WTC11 (cell line): ENCODE measurements around the gene NPTN. TPM values are rescaled to one million over a fixed set of nuclear protein-coding genes. Genes with fewer than 3 reads are reported as not detected.

ENCODE experiments used
- ATAC-seq: fragments of 200-7000 bp; cut with Tn5 transposase; 2 replicates; pipeline ENCODE4 v1.10.0; 2021; ENCODE audit warnings: mild to moderate bottlenecking, moderate library complexity
- CTCF ChIA-PET: fragments of 300-600 bp; sonication (Branson Sonifier 250); formaldehyde crosslinking; loops from one replicate; lab custom pipeline; 2021; ENCODE audit warnings: antibody characterized with exemption; lab: Charles Lee
- POLR2A ChIA-PET: fragments of 350-600 bp; sonication (Branson Sonifier 250); formaldehyde crosslinking; loops from one replicate; lab custom pipeline; 2021; ENCODE audit warnings: antibody characterized with exemption; lab: Charles Lee
- DNase-seq: peaks from one replicate; pipeline ENCODE4 v3.0.0; 2021; ENCODE audit warnings: low spot score
- H3K27ac Mint-ChIP-seq: 2 replicates; pipeline ENCODE4 v1.8.0; 2021; ENCODE audit warnings: mixed read lengths
- H3K27me3 Mint-ChIP-seq: 2 replicates; pipeline ENCODE4 v1.8.0; 2021; ENCODE audit warnings: low read depth, mild to moderate bottlenecking, moderate library complexity, mixed read lengths
- H3K36me3 Mint-ChIP-seq: 2 replicates; pipeline ENCODE4 v1.8.0; 2021; ENCODE audit warnings: mixed read lengths
- H3K4me1 Mint-ChIP-seq: 2 replicates; pipeline ENCODE4 v1.8.0; 2022; ENCODE audit warnings: mixed read lengths
- H3K4me3 Mint-ChIP-seq: 2 replicates; pipeline ENCODE4 v1.8.0; 2021; ENCODE audit warnings: mild to moderate bottlenecking, moderate library complexity, mixed read lengths
- H3K9me3 Mint-ChIP-seq: 2 replicates; pipeline ENCODE4 v1.8.0; 2021; ENCODE audit warnings: mixed read lengths
- E2F4 ChIP-seq: sonication (generic); formaldehyde crosslinking; IDR thresholded peaks from 2 replicates; pipeline ENCODE4 v1.8.1; 2022; ENCODE audit warnings: low read depth, mild to moderate bottlenecking, moderate library complexity, missing genetic modification reagents, borderline replicate concordance
- FOXK1 ChIP-seq: sonication (generic); formaldehyde crosslinking; IDR thresholded peaks from 2 replicates; pipeline ENCODE4 v1.8.0; 2022; ENCODE audit warnings: mild to moderate bottlenecking, moderate library complexity, missing genetic modification reagents
- FOXP1 ChIP-seq: sonication (generic); formaldehyde crosslinking; IDR thresholded peaks from 2 replicates; pipeline ENCODE4 v1.8.0; 2022; ENCODE audit warnings: missing genetic modification reagents, mild to moderate bottlenecking, moderate library complexity, borderline replicate concordance
- GABPB1 ChIP-seq: sonication (generic); formaldehyde crosslinking; IDR thresholded peaks from 2 replicates; pipeline ENCODE4 v1.8.1; 2023; ENCODE audit warnings: mild to moderate bottlenecking, missing genetic modification reagents
- GRHL2 ChIP-seq: fragments of 250-450 bp; sonication (Bioruptor Pico); IDR thresholded peaks from 2 replicates; pipeline ENCODE4 v1.8.0; 2022; ENCODE audit warnings: mild to moderate bottlenecking, moderate library complexity; ENCODE audit not compliant: insufficient replicate concordance, severe bottlenecking
- GTF2I ChIP-seq: fragments of 250-450 bp; sonication (Bioruptor Pico); conservative IDR thresholded peaks from 2 replicates; pipeline ENCODE4 v1.4.0; 2021; ENCODE audit warnings: mild to moderate bottlenecking
- JAZF1 ChIP-seq: fragments of 250-450 bp; sonication (Bioruptor Pico); IDR thresholded peaks from 2 replicates; pipeline ENCODE4 v1.9.0; 2021; ENCODE audit warnings: moderate library complexity, mild to moderate bottlenecking, inconsistent platforms
- MAX ChIP-seq: sonication (generic); formaldehyde crosslinking; IDR thresholded peaks from 2 replicates; pipeline ENCODE4 v1.8.0; 2022; ENCODE audit warnings: mild to moderate bottlenecking, missing genetic modification reagents
- NFATC4 ChIP-seq: fragments of 250-450 bp; sonication (Bioruptor Pico); IDR thresholded peaks from 2 replicates; pipeline ENCODE4 v1.9.0; 2021; ENCODE audit warnings: mild to moderate bottlenecking
- PRRX2 ChIP-seq: fragments of 250-450 bp; sonication (Bioruptor Pico); IDR thresholded peaks from 2 replicates; pipeline ENCODE4 v1.8.0; 2021; ENCODE audit warnings: mild to moderate bottlenecking
- RELA ChIP-seq: sonication (generic); formaldehyde crosslinking; IDR thresholded peaks from 2 replicates; pipeline ENCODE4 v1.8.1; 2022; ENCODE audit warnings: missing genetic modification reagents, mild to moderate bottlenecking, borderline replicate concordance
- STAT6 ChIP-seq: sonication (generic); formaldehyde crosslinking; conservative IDR thresholded peaks from 2 replicates; pipeline ENCODE4 v1.8.1; 2023; ENCODE audit warnings: mild to moderate bottlenecking, low read depth, missing genetic modification reagents, moderate library complexity
- ZBTB21 ChIP-seq: sonication (generic); formaldehyde crosslinking; IDR thresholded peaks from 2 replicates; pipeline ENCODE4 v1.8.1; 2023; ENCODE audit warnings: mild to moderate bottlenecking, missing genetic modification reagents, borderline replicate concordance
- ZNF423 ChIP-seq: fragments of 250-450 bp; sonication (Bioruptor Pico); IDR thresholded peaks from 2 replicates; pipeline ENCODE4 v2.1.2; 2022; ENCODE audit warnings: mild to moderate bottlenecking, moderate library complexity
- ZNF512 ChIP-seq: sonication (generic); formaldehyde crosslinking; IDR thresholded peaks from 2 replicates; pipeline ENCODE4 v1.8.1; 2022; ENCODE audit warnings: missing genetic modification reagents, borderline replicate concordance
- total RNA-seq: library from RNA; stranded (reverse); gene quantifications from 3 replicates; pipeline ENCODE4 v1.2.3, GENCODE V29; 2021
- TF ChIP-seq, protein P1 (sequence below): sonication (generic); formaldehyde crosslinking; IDR thresholded peaks from 2 replicates; pipeline ENCODE4 v1.8.1; 2022; ENCODE audit warnings: mild to moderate bottlenecking, missing genetic modification reagents, moderate library complexity, borderline replicate concordance
- TF ChIP-seq, protein P2 (sequence below): sonication (generic); formaldehyde crosslinking; IDR thresholded peaks from 2 replicates; pipeline ENCODE4 v1.8.1; 2023; ENCODE audit warnings: mild to moderate bottlenecking, missing genetic modification reagents

The NPTN gene
- total RNA-seq, 1 experiment from 2014 or later: 116 TPM

- Mint-ChIP-seq H3K9me3 (no peaks in the 10 kb centered on the region), H3K4me1 (peaks cover 50% of the 10 kb centered on the region), H3K4me3 (no peak overlapping the region), H3K27ac (no peak overlapping the region), H3K36me3 (no peaks in the 10 kb centered on the region), H3K27me3 (no peaks in the 10 kb centered on the region)
- ChIA-PET POLR2A (no interaction called here), CTCF (interaction anchor here (0.6 to 10.5 kb wide), 5 partner anchors 33 to 446 kb away, joined by 3 to 74 read pairs (median 3); no protein-coding TSS in a partner anchor)
- TF ChIP-seq PRRX2: no peak
- no peak for TF ChIP-seq JAZF1 (CRISPR knock-in tag)
- DNase-seq (no peak), ATAC-seq (no peak)
Measured at GRCh38 chr15:73602446-73602843, 30.7 kb downstream of the NPTN start.

- ATAC-seq: peak; percentile 30
- TF ChIP-seq ZNF423 (CRISPR knock-in tag) (no peak), NFATC4 (CRISPR knock-in tag) (no peak)
- ChIA-PET POLR2A (no interaction called here), CTCF (interaction anchor here (0.6 to 10.5 kb wide), 10 partner anchors 14 to 446 kb away, joined by 3 to 74 read pairs (median 3); no protein-coding TSS in a partner anchor)
- no peaks in the 10 kb centered on the region for H3K9me3 Mint-ChIP-seq
- H3K4me1 Mint-ChIP-seq: peaks cover 50% of the 10 kb centered on the region
- no peak for DNase-seq
- no peak overlapping the region for H3K27ac Mint-ChIP-seq
- H3K4me3 Mint-ChIP-seq: no peak overlapping the region
- no peaks in the 10 kb centered on the region for H3K27me3 Mint-ChIP-seq
- no peaks in the 10 kb centered on the region for H3K36me3 Mint-ChIP-seq
Measured at GRCh38 chr15:73601451-73602445, 31.4 kb downstream of the NPTN start.

GRCh38 chr15:73600413-73601335 is 32.5 kb downstream of the NPTN start:
- ChIA-PET POLR2A (no interaction called here), CTCF (interaction anchor here (1.0 to 10.5 kb wide), 8 partner anchors 15 to 104 kb away, joined by 3 to 74 read pairs (median 4); no protein-coding TSS in a partner anchor)
- Mint-ChIP-seq H3K4me3 (no peak overlapping the region), H3K9me3 (no peaks in the 10 kb centered on the region), H3K4me1 (peaks cover 52% of the 10 kb centered on the region), H3K27ac (no peak overlapping the region), H3K36me3 (no peaks in the 10 kb centered on the region), H3K27me3 (no peaks in the 10 kb centered on the region)
- ATAC-seq (no peak), DNase-seq (no peak)
- no peak for TF ChIP-seq ZNF512 (CRISPR knock-in tag)
- no peak for TF ChIP-seq GTF2I
- no peak for TF ChIP-seq MAX (CRISPR knock-in tag)
- no peak for TF ChIP-seq FOXK1
- TF ChIP-seq E2F4 (CRISPR knock-in tag): no peak
- TF ChIP-seq, protein P1, sequence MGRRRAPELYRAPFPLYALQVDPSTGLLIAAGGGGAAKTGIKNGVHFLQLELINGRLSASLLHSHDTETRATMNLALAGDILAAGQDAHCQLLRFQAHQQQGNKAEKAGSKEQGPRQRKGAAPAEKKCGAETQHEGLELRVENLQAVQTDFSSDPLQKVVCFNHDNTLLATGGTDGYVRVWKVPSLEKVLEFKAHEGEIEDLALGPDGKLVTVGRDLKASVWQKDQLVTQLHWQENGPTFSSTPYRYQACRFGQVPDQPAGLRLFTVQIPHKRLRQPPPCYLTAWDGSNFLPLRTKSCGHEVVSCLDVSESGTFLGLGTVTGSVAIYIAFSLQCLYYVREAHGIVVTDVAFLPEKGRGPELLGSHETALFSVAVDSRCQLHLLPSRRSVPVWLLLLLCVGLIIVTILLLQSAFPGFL (CRISPR knock-in tag): no peak
- TF ChIP-seq ZBTB21 (CRISPR knock-in tag): no peak
- no peak for TF ChIP-seq RELA (CRISPR knock-in tag)
- TF ChIP-seq GABPB1: no peak
- TF ChIP-seq, protein P2, sequence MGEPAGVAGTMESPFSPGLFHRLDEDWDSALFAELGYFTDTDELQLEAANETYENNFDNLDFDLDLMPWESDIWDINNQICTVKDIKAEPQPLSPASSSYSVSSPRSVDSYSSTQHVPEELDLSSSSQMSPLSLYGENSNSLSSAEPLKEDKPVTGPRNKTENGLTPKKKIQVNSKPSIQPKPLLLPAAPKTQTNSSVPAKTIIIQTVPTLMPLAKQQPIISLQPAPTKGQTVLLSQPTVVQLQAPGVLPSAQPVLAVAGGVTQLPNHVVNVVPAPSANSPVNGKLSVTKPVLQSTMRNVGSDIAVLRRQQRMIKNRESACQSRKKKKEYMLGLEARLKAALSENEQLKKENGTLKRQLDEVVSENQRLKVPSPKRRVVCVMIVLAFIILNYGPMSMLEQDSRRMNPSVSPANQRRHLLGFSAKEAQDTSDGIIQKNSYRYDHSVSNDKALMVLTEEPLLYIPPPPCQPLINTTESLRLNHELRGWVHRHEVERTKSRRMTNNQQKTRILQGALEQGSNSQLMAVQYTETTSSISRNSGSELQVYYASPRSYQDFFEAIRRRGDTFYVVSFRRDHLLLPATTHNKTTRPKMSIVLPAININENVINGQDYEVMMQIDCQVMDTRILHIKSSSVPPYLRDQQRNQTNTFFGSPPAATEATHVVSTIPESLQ (CRISPR knock-in tag): no peak
- no peak for TF ChIP-seq FOXP1 (CRISPR knock-in tag)
- TF ChIP-seq STAT6 (CRISPR knock-in tag): no peak
- no peak for TF ChIP-seq GRHL2
